GM12801 (cell line): ENCODE measurements around the gene BMP8A.

Experiments used
- TF ChIP-seq, protein P1 (sequence below): IDR thresholded peaks from one replicate; pipeline ENCODE4 v1.5.1; 2011; ENCODE audit warnings: control low read depth; ENCODE audit not compliant: insufficient read length; ENCODE audit errors: extremely low read depth

Gene BMP8A, protein sequence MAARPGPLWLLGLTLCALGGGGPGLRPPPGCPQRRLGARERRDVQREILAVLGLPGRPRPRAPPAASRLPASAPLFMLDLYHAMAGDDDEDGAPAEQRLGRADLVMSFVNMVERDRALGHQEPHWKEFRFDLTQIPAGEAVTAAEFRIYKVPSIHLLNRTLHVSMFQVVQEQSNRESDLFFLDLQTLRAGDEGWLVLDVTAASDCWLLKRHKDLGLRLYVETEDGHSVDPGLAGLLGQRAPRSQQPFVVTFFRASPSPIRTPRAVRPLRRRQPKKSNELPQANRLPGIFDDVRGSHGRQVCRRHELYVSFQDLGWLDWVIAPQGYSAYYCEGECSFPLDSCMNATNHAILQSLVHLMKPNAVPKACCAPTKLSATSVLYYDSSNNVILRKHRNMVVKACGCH

DNA sequence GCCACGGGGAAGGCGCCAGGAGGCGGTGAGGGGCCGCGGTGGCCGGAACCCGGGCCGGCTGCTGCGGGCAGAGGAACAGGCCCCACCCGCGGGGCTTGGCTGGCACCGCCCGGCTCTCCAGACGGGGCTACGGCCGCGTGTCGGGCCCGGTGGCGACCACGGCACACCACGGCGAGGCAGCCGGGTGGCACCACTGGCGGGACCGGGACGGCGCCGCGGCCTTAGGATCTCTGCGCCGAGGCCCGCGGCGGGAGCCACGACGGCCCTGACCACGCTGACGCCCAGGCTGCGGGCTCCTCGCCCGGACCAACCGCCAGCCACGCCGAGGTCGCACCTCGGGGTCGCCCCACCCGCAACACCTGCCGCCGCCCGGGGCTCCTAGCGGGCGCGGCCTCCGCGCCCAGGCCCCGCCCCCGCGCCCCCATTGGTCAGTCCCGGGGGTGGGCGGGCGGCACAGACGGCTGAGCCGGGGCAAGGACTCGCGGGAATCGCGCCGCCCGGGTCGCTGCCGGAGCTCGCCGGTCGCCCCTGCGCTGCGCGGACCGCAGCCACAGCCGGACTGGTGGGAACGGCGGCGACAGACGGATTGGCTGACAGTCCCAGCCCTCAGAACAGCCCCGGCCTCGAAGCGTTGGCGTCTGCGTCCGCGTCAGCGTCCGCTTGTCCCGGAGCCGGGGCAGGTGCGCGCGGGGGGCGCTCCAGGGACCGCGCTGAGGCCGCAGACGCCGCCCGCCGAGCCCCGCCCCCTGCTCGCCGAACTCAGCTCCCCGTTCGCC is at the start of gene BMP8A:
Gene BMP8A, plus strand, starts transcription at position 491 of the 776 bp plus-strand sequence. CDS start 356 bp downstream, outside the sequence.
- TF ChIP-seq, protein P1, sequence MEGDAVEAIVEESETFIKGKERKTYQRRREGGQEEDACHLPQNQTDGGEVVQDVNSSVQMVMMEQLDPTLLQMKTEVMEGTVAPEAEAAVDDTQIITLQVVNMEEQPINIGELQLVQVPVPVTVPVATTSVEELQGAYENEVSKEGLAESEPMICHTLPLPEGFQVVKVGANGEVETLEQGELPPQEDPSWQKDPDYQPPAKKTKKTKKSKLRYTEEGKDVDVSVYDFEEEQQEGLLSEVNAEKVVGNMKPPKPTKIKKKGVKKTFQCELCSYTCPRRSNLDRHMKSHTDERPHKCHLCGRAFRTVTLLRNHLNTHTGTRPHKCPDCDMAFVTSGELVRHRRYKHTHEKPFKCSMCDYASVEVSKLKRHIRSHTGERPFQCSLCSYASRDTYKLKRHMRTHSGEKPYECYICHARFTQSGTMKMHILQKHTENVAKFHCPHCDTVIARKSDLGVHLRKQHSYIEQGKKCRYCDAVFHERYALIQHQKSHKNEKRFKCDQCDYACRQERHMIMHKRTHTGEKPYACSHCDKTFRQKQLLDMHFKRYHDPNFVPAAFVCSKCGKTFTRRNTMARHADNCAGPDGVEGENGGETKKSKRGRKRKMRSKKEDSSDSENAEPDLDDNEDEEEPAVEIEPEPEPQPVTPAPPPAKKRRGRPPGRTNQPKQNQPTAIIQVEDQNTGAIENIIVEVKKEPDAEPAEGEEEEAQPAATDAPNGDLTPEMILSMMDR = no peak

DNA sequence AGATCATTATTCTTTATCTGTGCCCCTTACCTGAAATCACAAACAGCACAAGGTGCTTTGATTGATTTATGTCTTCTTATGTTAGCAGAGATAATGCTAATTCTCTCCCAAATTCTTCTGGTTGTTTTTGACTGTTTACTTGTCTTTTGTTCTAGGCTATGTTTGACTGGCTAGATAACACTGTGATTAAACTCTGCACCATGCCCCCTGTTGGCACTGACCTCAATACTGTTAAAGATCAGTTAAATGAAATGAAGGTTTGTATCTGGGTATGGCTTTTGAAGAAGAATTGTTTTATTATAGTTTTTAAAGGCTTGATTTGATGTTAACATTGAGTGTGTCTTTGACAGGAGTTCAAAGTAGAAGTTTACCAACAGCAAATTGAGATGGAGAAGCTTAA is 49.6 kb upstream of the BMP8A start:
- TF ChIP-seq, protein P1 = no peak

DNA sequence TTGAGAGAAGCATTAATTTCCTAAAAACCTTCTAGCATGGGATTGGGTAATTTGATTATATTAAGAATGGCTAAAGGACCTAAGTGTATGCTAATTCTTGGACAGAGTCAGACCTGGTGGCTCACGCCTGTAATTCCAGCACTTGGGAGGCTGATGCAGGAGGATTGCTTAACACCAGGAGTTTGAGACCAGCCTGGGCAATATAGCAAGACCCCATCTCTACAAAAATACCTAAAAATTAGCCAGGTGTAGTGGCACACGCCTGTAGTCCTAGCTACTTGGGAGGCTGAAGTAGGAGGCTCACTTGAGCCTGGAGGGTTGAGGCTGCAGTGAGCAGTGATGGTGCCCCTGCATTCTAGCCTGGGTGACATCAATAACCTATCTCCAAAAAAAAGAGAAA is 45.9 kb upstream of the BMP8A start:
- TF ChIP-seq, protein P1 = no peak

DNA sequence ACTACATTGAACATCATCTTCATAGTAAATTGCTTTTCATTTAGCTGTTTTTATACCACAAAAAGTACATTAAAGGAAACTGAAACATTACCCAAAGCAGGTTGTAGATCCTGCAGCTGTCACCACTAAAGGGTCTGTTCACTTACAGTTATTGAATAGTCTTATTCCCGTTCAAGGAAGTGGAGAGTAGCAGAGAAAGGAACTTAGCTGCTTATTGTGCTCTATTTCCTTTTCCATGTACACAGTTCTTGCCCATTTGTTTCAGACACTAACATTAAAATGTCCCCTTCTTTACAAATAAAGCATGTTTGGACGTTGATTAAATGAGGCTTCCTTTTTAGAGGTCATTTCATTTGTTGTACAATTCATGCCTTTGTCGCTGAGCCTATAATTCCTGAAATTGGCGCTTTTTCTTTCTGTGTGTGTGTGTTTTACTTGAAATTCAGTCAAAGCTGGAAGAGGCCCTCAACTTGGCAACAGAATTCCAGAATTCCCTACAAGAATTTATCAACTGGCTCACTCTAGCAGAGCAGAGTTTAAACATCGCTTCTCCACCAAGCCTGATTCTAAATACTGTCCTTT is 44.4 kb upstream of the BMP8A start:
- TF ChIP-seq, protein P1 = no peak

GRCh38 chr1:39450956-39451606 is 40.4 kb upstream of the BMP8A start:
- TF ChIP-seq, protein P1 = no peak

DNA sequence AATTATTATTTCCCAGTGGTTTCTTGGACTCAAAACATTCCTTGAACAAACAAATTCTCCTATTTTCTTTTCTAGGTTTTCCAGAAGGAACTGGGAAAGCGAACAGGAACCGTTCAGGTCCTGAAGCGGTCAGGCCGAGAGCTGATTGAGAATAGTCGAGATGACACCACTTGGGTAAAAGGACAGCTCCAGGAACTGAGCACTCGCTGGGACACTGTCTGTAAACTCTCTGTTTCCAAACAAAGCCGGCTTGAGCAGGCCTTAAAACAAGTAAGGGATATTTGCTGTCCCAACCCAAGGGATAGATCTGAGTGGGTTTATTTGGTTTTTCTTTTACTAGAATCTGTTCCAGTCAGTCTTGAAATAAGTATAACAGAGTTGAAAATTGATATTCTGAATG is 39.4 kb upstream of the BMP8A start:
- TF ChIP-seq, protein P1 = no peak

GRCh38 chr1:39452540-39452939 is 38.9 kb upstream of the BMP8A start:
- TF ChIP-seq, protein P1 = no peak
